IMR-90 (cell line): ENCODE results near the gene TM4SF1.

ENCODE experiments used
- BHLHE40 ChIP-seq: fragments of 150-350 bp; IDR thresholded peaks from 2 replicates; pipeline ENCODE4 v1.6.1; 2016; ENCODE audit warnings: mild to moderate bottlenecking, low read depth, low read length
- CEBPB ChIP-seq: IDR thresholded peaks from 2 replicates; pipeline ENCODE4 v1.6.1; 2012; ENCODE audit warnings: low read depth, low read length, improper control_type of control experiment
- MAFK ChIP-seq: IDR thresholded peaks from 2 replicates; pipeline ENCODE4 v1.6.1; 2012; ENCODE audit warnings: low read depth, low read length, improper control_type of control experiment
- MXI1 ChIP-seq: IDR thresholded peaks from 2 replicates; pipeline ENCODE4 v1.6.1; 2012; ENCODE audit warnings: low read depth, mild to moderate bottlenecking, low read length, moderate library complexity, borderline replicate concordance
- NFE2L2 ChIP-seq: fragments of 150-350 bp; IDR thresholded peaks from 2 replicates; pipeline ENCODE4 v1.6.1; 2016; ENCODE audit warnings: low read depth, mild to moderate bottlenecking, low read length
- POLR2A ChIP-seq: IDR thresholded peaks from 2 replicates; pipeline ENCODE4 v1.6.1; 2012; ENCODE audit warnings: mild to moderate bottlenecking, low read depth, low read length
- RAD21 ChIP-seq: IDR thresholded peaks from 2 replicates; pipeline ENCODE4 v1.6.1; 2012; ENCODE audit warnings: low read length, improper control_type of control experiment
- RCOR1 ChIP-seq: IDR thresholded peaks from 2 replicates; pipeline ENCODE4 v1.6.1; 2012; ENCODE audit warnings: mild to moderate bottlenecking, low read length, improper control_type of control experiment; ENCODE audit not compliant: insufficient replicate concordance
- RFX5 ChIP-seq: IDR thresholded peaks from 2 replicates; pipeline ENCODE4 v1.8.0; 2012; ENCODE audit warnings: low read depth, mild to moderate bottlenecking, low read length, moderate library complexity
- SMC3 ChIP-seq: fragments of 150-350 bp; IDR thresholded peaks from 2 replicates; pipeline ENCODE4 v1.6.1; 2016; ENCODE audit warnings: low read depth, mild to moderate bottlenecking, antibody characterized with exemption, low read length, moderate library complexity
- TF ChIP-seq, protein P1 (sequence below): conservative IDR thresholded peaks from 2 replicates; pipeline ENCODE4 v1.5.1; 2012; ENCODE audit warnings: mild to moderate bottlenecking, low read depth, low read length, improper control_type of control experiment
- TF ChIP-seq, protein P2 (sequence below): fragments of 150-350 bp; IDR thresholded peaks from 2 replicates; pipeline ENCODE4 v1.6.1; 2016; ENCODE audit warnings: low read depth, mild to moderate bottlenecking, low read length, moderate library complexity, borderline replicate concordance
- TF ChIP-seq, protein P3 (sequence below): fragments of 150-350 bp; IDR thresholded peaks from 2 replicates; pipeline ENCODE4 v1.6.1; 2017; ENCODE audit warnings: mild to moderate bottlenecking, antibody characterized with exemption, low read length, low read depth

DNA sequence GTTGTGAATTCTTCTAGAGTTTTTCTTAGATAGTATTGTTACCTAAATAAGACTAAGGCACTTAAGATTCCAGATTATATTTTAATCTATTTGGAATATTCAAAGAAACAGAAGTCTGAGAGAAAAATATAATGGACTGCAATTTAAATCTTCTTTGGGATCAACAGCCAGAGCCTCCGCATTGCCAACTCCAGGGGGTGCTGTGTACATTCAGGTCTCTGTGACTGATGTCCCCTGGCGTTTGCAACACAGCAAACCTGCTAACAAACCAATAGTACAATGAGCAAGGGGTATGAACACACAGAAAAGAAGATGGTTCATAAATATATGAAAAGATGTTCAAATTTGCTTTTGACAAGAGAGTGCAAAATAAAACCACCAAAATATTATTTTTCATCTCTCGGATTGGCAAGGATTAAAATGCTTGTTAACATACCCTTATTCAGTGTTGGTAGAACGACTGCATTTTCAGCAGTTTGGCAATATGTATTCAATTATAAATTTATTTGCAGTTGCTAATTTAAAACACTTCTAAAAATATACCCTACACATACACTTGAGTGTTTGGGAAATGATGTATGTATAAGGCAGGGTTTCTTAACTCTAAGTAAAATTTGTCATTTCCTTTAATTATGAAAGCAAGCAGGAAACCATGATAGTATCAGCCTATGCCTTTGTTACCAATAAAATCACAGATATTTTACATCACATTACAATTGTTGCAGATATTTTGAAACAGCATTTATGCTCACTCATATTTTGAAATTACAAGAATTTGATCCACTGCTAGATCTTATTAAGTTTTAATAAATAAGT, 16.1 kb upstream of the TM4SF1 start:
- TF ChIP-seq, protein P1, sequence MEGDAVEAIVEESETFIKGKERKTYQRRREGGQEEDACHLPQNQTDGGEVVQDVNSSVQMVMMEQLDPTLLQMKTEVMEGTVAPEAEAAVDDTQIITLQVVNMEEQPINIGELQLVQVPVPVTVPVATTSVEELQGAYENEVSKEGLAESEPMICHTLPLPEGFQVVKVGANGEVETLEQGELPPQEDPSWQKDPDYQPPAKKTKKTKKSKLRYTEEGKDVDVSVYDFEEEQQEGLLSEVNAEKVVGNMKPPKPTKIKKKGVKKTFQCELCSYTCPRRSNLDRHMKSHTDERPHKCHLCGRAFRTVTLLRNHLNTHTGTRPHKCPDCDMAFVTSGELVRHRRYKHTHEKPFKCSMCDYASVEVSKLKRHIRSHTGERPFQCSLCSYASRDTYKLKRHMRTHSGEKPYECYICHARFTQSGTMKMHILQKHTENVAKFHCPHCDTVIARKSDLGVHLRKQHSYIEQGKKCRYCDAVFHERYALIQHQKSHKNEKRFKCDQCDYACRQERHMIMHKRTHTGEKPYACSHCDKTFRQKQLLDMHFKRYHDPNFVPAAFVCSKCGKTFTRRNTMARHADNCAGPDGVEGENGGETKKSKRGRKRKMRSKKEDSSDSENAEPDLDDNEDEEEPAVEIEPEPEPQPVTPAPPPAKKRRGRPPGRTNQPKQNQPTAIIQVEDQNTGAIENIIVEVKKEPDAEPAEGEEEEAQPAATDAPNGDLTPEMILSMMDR, result peak; percentile 97
- TF ChIP-seq CEBPB, result peak; percentile 72
- TF ChIP-seq, protein P2, sequence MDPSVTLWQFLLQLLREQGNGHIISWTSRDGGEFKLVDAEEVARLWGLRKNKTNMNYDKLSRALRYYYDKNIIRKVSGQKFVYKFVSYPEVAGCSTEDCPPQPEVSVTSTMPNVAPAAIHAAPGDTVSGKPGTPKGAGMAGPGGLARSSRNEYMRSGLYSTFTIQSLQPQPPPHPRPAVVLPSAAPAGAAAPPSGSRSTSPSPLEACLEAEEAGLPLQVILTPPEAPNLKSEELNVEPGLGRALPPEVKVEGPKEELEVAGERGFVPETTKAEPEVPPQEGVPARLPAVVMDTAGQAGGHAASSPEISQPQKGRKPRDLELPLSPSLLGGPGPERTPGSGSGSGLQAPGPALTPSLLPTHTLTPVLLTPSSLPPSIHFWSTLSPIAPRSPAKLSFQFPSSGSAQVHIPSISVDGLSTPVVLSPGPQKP, result no peak
- TF ChIP-seq, protein P3, sequence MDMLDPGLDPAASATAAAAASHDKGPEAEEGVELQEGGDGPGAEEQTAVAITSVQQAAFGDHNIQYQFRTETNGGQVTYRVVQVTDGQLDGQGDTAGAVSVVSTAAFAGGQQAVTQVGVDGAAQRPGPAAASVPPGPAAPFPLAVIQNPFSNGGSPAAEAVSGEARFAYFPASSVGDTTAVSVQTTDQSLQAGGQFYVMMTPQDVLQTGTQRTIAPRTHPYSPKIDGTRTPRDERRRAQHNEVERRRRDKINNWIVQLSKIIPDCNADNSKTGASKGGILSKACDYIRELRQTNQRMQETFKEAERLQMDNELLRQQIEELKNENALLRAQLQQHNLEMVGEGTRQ, result no peak
- no peak for TF ChIP-seq RFX5
- no peak for TF ChIP-seq MXI1
- no peak for TF ChIP-seq MAFK
- TF ChIP-seq SMC3, result peak; percentile 95
- TF ChIP-seq RCOR1, result no peak
- no peak for TF ChIP-seq POLR2A
- TF ChIP-seq BHLHE40, result no peak
- TF ChIP-seq RAD21, result peak; percentile 87
- no peak for TF ChIP-seq NFE2L2
